ENCODE measurements around the gene ALAD. TPM values are rescaled to one million over a fixed set of nuclear protein-coding genes. Genes with fewer than 3 reads are reported as not detected.

The ALAD gene
- total and polyA plus RNA-seq, 2 of the 8 experiments (the other 6 are each of a cell fraction or from before 2014, with no cell fraction given): 8.2 to 15.3 TPM

DNA sequence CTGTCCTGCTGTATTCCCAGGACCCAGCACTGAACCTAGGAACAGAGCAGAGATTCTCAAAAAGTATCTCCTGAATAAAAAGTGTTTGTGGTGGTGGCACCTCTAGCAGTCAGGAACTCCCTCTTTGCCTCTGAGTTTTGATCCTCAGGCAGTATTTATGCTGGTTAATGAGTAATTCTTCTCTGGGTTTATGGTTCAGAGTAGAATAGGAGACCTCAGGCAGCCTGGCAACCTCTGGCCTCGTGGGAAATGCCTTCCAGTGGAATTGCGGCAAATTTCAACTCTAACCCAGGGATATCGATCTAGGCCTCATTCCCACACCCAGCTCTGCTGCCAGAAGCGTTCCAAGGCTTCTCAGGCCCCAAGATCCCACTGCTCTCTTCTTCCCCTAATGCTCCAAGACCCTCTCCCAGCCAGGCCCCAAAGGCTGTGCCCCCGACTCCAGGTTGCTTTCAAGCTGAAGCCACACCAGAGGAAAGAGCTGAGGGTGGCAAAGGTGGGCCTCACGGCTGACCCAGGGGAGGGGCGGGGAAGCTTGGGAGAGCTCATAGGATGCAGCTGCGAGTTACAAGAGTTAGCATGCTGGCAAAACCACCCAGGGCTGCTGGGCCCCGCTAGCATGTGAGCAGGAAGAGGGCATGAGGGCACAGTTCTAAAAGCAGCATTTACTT is 13.4 kb downstream of the ALAD start:
- H3K14ac ChIP-seq (ENCODE audit: insufficient read length): no peak overlapping the region
- no peaks in the 10 kb centered on the region for H3K23me2 ChIP-seq (ENCODE audit: low read depth, low read length)
- FAIRE-seq (no peak), DNase-seq (ENCODE audit: low read depth in 1 of 2, low spot score in 2 of 2) (no peak)
- H3K18ac ChIP-seq (ENCODE audit: extremely low read depth, low read length): no peak overlapping the region
- peaks cover 0 to 2% of the 10 kb centered on the region in 2 experiments for H4K20me1 ChIP-seq (replicated peaks in 1 of 2; ENCODE audit: control insufficient read depth in 1 of 2, insufficient read depth in 2 of 2, low read length in 2 of 2)
- H2BK12ac ChIP-seq (ENCODE audit: low read depth, low read length): no peak overlapping the region
- POLR2A ChIA-PET (ENCODE audit: partially characterized antibody): interaction anchor here (1.5 to 2.1 kb wide), 2 partner anchors 9 to 17 kb away, joined by 3 to 4 read pairs; no protein-coding TSS in a partner anchor
- H3K79me1 ChIP-seq (ENCODE audit: low read depth, low read length): no peaks in the 10 kb centered on the region
- no peak overlapping the region for H2AFZ ChIP-seq (ENCODE audit: low read length)
- no peaks in the 10 kb centered on the region for H3K27me3 ChIP-seq (replicated peaks in 1 of 4; ENCODE audit: control insufficient read depth in 3 of 4, extremely low read depth in 1 of 4, insufficient read depth in 3 of 4, low read length in 3 of 4)
- WGBS, 2 experiments (ENCODE audit: extremely low coverage in 1 of 2, insufficient coverage in 1 of 2, insufficient read length in 1 of 2, insufficient replicate concordance in 2 of 2, low coverage in 1 of 2, low lambda C conversion rate in 2 of 2, missing lambda C conversion rate in 1 of 2): 71% methylated on average over 7 of the region's 9 CpGs; no CpG with 5 or more reads in 1 of the 2 experiments
- H3K4me3 ChIP-seq (ENCODE audit: extremely low read depth in 1 of 4, insufficient read depth in 2 of 4, low read depth in 3 of 4, low read length in 4 of 4): no peak overlapping the region
- no peak overlapping the region for H4K91ac ChIP-seq (replicated peaks; ENCODE audit: insufficient read length, low read length)
- H3K9me3 ChIP-seq (ENCODE audit: insufficient read depth in 2 of 2, low read depth in 1 of 2, low read length in 1 of 2): no peaks in the 10 kb centered on the region
- no peak overlapping the region for H2BK5ac ChIP-seq (ENCODE audit: low read depth, low read length)
- H3K4ac ChIP-seq (replicated peaks; ENCODE audit: insufficient read length, low read depth, low read length): no peak overlapping the region
- no peaks in the 10 kb centered on the region for H3K4me1 ChIP-seq (replicated peaks in 1 of 4; ENCODE audit: control insufficient read depth in 3 of 4, insufficient read depth in 4 of 4, low read length in 3 of 4)
- no peak overlapping the region for H3K9ac ChIP-seq (replicated peaks in 1 of 4; ENCODE audit: extremely low read depth in 1 of 4, low read depth in 3 of 4, low read length in 3 of 4)
- H3K4me2 ChIP-seq (ENCODE audit: insufficient read depth in 1 of 2, low read depth in 2 of 2, low read length in 2 of 2): no peak overlapping the region
- H4K5ac ChIP-seq (ENCODE audit: insufficient read length, low read depth, low read length): no peak overlapping the region
- H3K36me3 ChIP-seq (ENCODE audit: control insufficient read depth in 2 of 4, insufficient read depth in 4 of 4, low read length in 3 of 4): peaks cover 0 to 12% (median 5%) of the 10 kb centered on the region in 4 experiments; a peak in 5 of 8 replicates
- H3K23ac ChIP-seq (ENCODE audit: insufficient read length): no peak overlapping the region
- H3K56ac ChIP-seq (replicated peaks; ENCODE audit: insufficient read length, low read depth, low read length): no peak overlapping the region
- no peak overlapping the region for H2BK15ac ChIP-seq (ENCODE audit: low read length)
- no peak overlapping the region for H3K27ac ChIP-seq (ENCODE audit: low read depth, low read length)
- CTCF ChIA-PET (ENCODE audit: partially characterized antibody): interaction anchor here (0.7 to 1.5 kb wide), 6 partner anchors 10 to 268 kb away, joined by 3 to 4 read pairs (median 4); no protein-coding TSS in a partner anchor
- no peak for TF ChIP-seq TEAD4 (IDR thresholded peaks at IDR 0.05; ENCODE audit: low read depth, low read length)
- no peak for TF ChIP-seq TAF1 (IDR thresholded peaks at IDR 0.05; ENCODE audit: low read depth, low read length)
- no peak overlapping the region for H2BK20ac ChIP-seq (ENCODE audit: low read length)
- H2AK5ac ChIP-seq (ENCODE audit: low read depth, low read length): no peak overlapping the region
- H2BK120ac ChIP-seq (replicated peaks; ENCODE audit: low read depth, low read length): no peak overlapping the region
- no peaks in the 10 kb centered on the region for H3K79me2 ChIP-seq (ENCODE audit: control insufficient read depth in 1 of 2, insufficient read depth in 2 of 2, low read length in 2 of 2)
- no peak overlapping the region for H4K8ac ChIP-seq (ENCODE audit: extremely low read depth, insufficient read depth, low read length)

All from H1 (cell line).